Heart left ventricle (tissue), 16 donors: ENCODE results near the gene KLHDC9. TPM values are rescaled to one million over a fixed set of nuclear protein-coding genes. Genes with fewer than 3 reads are reported as not detected.
A peak's percentile ranks its signal among the peaks of the same experiment; 100 is the strongest.

Source experiments
- ATAC-seq, 4 donors: fragments of 200-7000 bp; cut with Tn5 transposase; one replicate each; pipeline ENCODE4 v1.9.1; 2020 to 2022; ENCODE audit warnings: moderate library complexity in 4 of 4, mild to moderate bottlenecking in 3 of 4, moderate number of reproducible peaks in 1 of 4
- DNase-seq, 5 donors: peaks; one replicate each; pipeline ENCODE4 v3.0.0-alpha.2; 2020
- H3K27ac ChIP-seq, 12 donors: fragments of 200-600 bp; sonication (generic) in 4 of 12; one replicate each; pipeline versions ENCODE4 v1.5.0 to v1.8.0; 2016 to 2022; ENCODE audit warnings: mild to moderate bottlenecking in 2 of 12
- H3K27me3 ChIP-seq, 9 donors: fragments of 200-600 bp; sonication (generic) in 2 of 9; one replicate each; pipeline versions ENCODE4 v1.5.1 to v1.8.0; 2016 to 2022; ENCODE audit warnings: mild to moderate bottlenecking in 3 of 9
- H3K36me3 ChIP-seq, 9 donors: fragments of 200-600 bp; sonication (generic) in 2 of 9; one replicate each; pipeline versions ENCODE4 v1.5.0 to v1.8.0; 2018 to 2022; ENCODE audit warnings: mild to moderate bottlenecking in 2 of 9
- H3K4me1 ChIP-seq, 12 donors: fragments of 200-600 bp; sonication (generic) in 4 of 12; one replicate each; pipeline versions ENCODE4 v1.5.0 to v1.8.0; 2016 to 2022; ENCODE audit warnings: mild to moderate bottlenecking in 3 of 12
- H3K4me3 ChIP-seq, 12 donors: fragments of 200-600 bp; sonication (generic) in 4 of 12; one replicate each; pipeline versions ENCODE4 v1.5.0 to v1.8.0; 2017 to 2022; ENCODE audit warnings: mild to moderate bottlenecking in 9 of 12, moderate library complexity in 4 of 12
- H3K9me3 ChIP-seq, 12 donors: fragments of 200-600 bp; sonication (generic) in 4 of 12; one replicate each; pipeline versions ENCODE4 v1.5.0 to v1.8.0; 2016 to 2022; ENCODE audit warnings: mild to moderate bottlenecking in 1 of 12
- POLR2A ChIP-seq, 2 donors: fragments of 450-650 bp; IDR thresholded peaks; one replicate each; pipeline ENCODE4 v1.6.1; 2017; ENCODE audit warnings: antibody characterized with exemption in 2 of 2, mild to moderate bottlenecking in 2 of 2, moderate library complexity in 2 of 2
- WGBS, 4 donors: extraction: QIAGEN DNeasy Blood & Tissue Kit in 2 of 4; methylation state at CpG; one replicate each; pipeline versions ENCODE4 v1.1.5 to v1.1.7; 2013 to 2018; 5-methylcytosine and 5-hydroxymethylcytosine counted together
- intact Hi-C, 10 donors: fragments of 100-400 bp; cut with DNase I; formaldehyde crosslinking; loops; one replicate each; pipeline versions ENCODE4 v1.11.1 to v1.14.2; 2022
- polyA plus RNA-seq, 2 donors: library from polyadenylated mRNA; stranded (reverse); fragments of 200-250 nt; gene quantifications; one replicate each; pipeline ENCODE4 v1.2.3, GENCODE V29; 2013
- total RNA-seq, 9 donors: library from RNA; depleted of rRNA in 2 of 9; stranded (reverse); fragments of >200 nt in 2 of 9; fragmentation: NEBNext Ultra II Directional in 3 of 9; extraction: Animal tissue kit (Norgen Biotek cat#: 25700) in 3 of 9; gene quantifications; one replicate each; pipeline versions ENCODE4 v1.1.0 to v1.2.4, GENCODE V29; 2016 to 2023
- TF ChIP-seq, protein P1 (sequence below), 12 donors: fragments of 200-600 bp; sonication (generic) in 4 of 12; IDR thresholded peaks; one replicate each; pipeline versions ENCODE4 v1.5.0 to v1.8.0; 2018 to 2022; ENCODE audit warnings: antibody characterized with exemption in 12 of 12, mild to moderate bottlenecking in 5 of 12
- donor health status: ischemic (EF 13 %, LVEDD 7.1; RV severe dilation, severe dysfunction).
- donor health status: healthy with polysubstance abuse.
- donor health status: DM: no; HTN: yes; CAD: no.
- donor health status: DM: no; HTN: no; CAD: no.
- donor health status: ischemic (EF 25% LVEDD 6.9; RV normal size, moderate dysfunction).
- donor health status: ischemic (EF 25% LVEDD 5.7; RV mildly dilated, moderate dysfunction).
- donor health status: healthy.
- donor health status: DM: yes; HTN: yes; CAD: no.
- donor health status: ischemic (EF 35%, LVEDD 5.7; RV mildly dilated, moderate dysfunction).
- donor health status: nonischemic (EF 11% LVEDD 7.7; RV severe dilation, severe dysfunction).
- donor health status: DM: yes; HTN: yes; CAD: no.
- donor health status: PGD.
- donor health status: ischemic (EF 29% LVEDD 5.4; RV normal size, mild dysfunction).
- donor health status: nonischemic (EF 23%, LVEDD 6.1; RV moderate dilation, normal function).

The KLHDC9 gene
- total and polyA plus RNA-seq, 11 donors, result 0.43 to 13.3 (median 4.8) TPM

DNA sequence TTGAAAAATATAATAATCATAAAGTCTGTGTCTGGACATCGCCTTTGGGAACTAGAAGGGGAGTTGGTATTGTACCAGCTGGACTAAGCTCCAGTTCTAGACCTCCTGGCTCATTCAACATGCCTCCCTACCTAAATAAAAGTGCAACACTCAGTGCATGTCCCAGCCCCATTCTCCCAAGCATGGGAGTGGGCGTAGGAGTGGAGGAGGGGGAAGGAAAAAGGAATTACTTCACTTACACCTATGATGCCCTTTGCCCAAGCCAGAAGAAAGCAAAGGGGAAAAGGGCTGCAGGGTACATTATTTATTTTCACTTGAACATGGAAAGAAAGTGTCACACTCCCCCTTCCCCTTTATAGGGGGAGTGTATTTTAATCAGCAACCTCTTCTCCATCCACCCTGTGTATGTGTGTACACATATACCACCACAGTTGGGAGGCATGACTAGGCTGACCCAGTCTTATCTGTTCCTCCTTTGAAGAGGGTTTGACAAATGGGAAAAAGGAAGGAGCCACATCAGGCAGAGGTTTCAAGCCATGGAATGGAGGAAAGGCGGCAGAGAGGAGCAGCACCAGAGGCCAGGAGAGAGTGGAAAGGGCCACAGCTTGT is 23.0 kb downstream of the KLHDC9 start:
- no peak for TF ChIP-seq POLR2A (IDR thresholded peaks at IDR 0.05)
- TF ChIP-seq, protein P1, sequence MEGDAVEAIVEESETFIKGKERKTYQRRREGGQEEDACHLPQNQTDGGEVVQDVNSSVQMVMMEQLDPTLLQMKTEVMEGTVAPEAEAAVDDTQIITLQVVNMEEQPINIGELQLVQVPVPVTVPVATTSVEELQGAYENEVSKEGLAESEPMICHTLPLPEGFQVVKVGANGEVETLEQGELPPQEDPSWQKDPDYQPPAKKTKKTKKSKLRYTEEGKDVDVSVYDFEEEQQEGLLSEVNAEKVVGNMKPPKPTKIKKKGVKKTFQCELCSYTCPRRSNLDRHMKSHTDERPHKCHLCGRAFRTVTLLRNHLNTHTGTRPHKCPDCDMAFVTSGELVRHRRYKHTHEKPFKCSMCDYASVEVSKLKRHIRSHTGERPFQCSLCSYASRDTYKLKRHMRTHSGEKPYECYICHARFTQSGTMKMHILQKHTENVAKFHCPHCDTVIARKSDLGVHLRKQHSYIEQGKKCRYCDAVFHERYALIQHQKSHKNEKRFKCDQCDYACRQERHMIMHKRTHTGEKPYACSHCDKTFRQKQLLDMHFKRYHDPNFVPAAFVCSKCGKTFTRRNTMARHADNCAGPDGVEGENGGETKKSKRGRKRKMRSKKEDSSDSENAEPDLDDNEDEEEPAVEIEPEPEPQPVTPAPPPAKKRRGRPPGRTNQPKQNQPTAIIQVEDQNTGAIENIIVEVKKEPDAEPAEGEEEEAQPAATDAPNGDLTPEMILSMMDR (IDR thresholded peaks at IDR 0.05), result no peak
- Histone ChIP-seq H3K4me3 (no peak overlapping the region), H3K9me3 (no peaks in the 10 kb centered on the region), H3K27me3 (no peaks in the 10 kb centered on the region), H3K36me3 (peaks cover 0 to 69% (median 62%) of the 10 kb centered on the region in 9 donors), H3K27ac (peak overlapping the region in 1 of 12 donors; percentile 96), H3K4me1 (peaks cover 5 to 55% (median 27%) of the 10 kb centered on the region in 12 donors)
- 87 to 95% (median 92%) methylated on average over 3 of the region's 3 CpGs for WGBS, 4 donors
- intact Hi-C loops, result no loop called here
- DNase-seq (no peak), ATAC-seq (no peak)

DNA sequence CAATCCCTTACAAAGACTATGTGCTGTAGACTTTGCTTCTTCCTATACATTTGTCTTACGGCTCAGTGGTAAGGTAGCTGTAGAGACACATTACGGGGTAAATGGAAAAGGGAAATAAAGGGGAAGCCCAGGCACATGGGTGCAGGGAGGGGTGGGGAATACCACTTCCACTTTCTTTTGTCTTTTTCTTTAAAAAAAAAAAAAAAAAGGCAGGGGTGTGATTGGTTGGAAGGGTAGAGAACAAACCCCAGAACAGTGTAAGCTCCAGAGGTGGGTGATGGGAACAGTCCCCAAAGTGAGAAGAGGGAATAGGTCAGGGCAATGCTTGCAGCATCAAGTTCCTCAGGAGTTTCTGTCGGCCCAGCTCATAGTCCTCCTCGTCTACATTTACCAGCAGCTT is 23.7 kb downstream of the KLHDC9 start:
- 74 to 83% (median 79%) methylated on average over 4 of the region's 4 CpGs for WGBS, 4 donors
- Histone ChIP-seq H3K36me3 (peaks cover 0 to 76% (median 69%) of the 10 kb centered on the region in 9 donors), H3K27ac (peak overlapping the region in 1 of 12 donors; percentile 96), H3K27me3 (no peaks in the 10 kb centered on the region), H3K9me3 (no peaks in the 10 kb centered on the region), H3K4me3 (no peak overlapping the region), H3K4me1 (peaks cover 5 to 50% (median 21%) of the 10 kb centered on the region in 12 donors)
- DNase-seq (no peak), ATAC-seq (no peak)
- intact Hi-C loops, result no loop called here
- TF ChIP-seq, protein P1 (IDR thresholded peaks at IDR 0.05), result no peak
- TF ChIP-seq POLR2A (IDR thresholded peaks at IDR 0.05), result no peak

DNA sequence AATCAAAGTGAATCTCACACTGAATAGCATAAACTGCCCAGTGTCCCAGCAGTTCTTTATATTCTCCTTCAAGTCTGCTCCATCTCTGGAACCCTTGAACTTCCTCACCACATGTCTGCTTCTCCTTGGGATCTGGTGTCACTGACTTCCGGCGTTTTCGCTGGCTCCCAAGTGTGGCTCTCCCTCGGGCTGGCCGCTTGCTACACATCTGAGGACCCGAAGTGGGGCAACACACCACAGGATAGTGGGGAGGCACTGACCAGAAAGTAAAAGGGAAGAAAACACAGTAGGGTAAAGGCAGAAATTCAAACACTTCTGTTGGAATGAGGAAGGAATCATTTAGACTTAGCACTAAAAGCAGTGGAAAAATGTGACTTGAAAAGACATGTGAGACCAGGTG is 24.8 kb downstream of the KLHDC9 start:
- DNase-seq, result no peak
- no peaks in the 10 kb centered on the region for H3K27me3 ChIP-seq
- H3K4me1 ChIP-seq, result peaks cover 5 to 56% (median 21%) of the 10 kb centered on the region in 12 donors
- intact Hi-C loops, result no loop called here
- no peak for ATAC-seq
- H3K9me3 ChIP-seq, result no peaks in the 10 kb centered on the region
- peaks cover 0 to 88% (median 80%) of the 10 kb centered on the region in 9 donors for H3K36me3 ChIP-seq
- WGBS, 4 donors, result 83 to 88% (median 85%) methylated on average over 6 of the region's 6 CpGs
- no peak overlapping the region for H3K4me3 ChIP-seq
- no peak for TF ChIP-seq POLR2A (IDR thresholded peaks at IDR 0.05)
- TF ChIP-seq, protein P1 (IDR thresholded peaks at IDR 0.05), result no peak
- H3K27ac ChIP-seq, result peak overlapping the region in 1 of 12 donors; percentile 96

DNA sequence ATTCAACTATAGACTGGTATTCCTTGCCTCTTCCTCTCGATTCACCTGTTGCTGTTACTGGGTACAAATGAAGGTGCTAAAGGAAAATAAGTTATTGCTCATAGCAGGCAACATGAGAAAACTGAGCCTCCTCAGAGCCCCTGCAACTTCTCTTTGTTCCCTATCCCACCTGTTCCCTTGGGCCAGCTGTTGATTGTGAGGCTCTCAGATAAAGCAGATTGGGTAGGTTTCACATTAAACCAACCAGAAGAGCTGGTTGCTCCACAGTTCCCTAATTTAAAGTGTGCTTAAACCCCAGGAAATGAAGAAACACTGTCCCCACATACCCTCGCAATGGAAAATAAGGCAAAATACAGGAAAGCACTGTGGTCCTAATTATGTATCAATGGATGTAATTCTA is 29.5 kb downstream of the KLHDC9 start:
- ATAC-seq, result no peak
- DNase-seq, result no peak
- H3K4me3 ChIP-seq, result no peak overlapping the region
- WGBS, 4 donors, result 78 to 90% (median 84%) methylated on average over 2 of the region's 2 CpGs
- intact Hi-C loops, result no loop called here
- H3K4me1 ChIP-seq, result peaks cover 0 to 51% (median 32%) of the 10 kb centered on the region in 12 donors
- no peaks in the 10 kb centered on the region for H3K9me3 ChIP-seq
- no peaks in the 10 kb centered on the region for H3K27me3 ChIP-seq
- TF ChIP-seq, protein P1 (IDR thresholded peaks at IDR 0.05), result no peak
- TF ChIP-seq POLR2A (IDR thresholded peaks at IDR 0.05), result no peak
- H3K36me3 ChIP-seq, result peaks cover 0 to 80% (median 74%) of the 10 kb centered on the region in 9 donors
- H3K27ac ChIP-seq, result peak overlapping the region in 1 of 12 donors; percentile 65
